SK-N-SH (cell line): Measurements from ENCODE around the gene ADGRG2. TPM values are rescaled to one million over a fixed set of nuclear protein-coding genes. Genes with fewer than 3 reads are reported as not detected.

Source experiments
- CTCF ChIA-PET: fragments of 300-600, 350-600 bp; formaldehyde crosslinking; extraction: SDS; loops from one replicate; lab custom pipeline; 2021; lab: Yijun Ruan, JAX
- POLR2A ChIA-PET: fragments of 350-600 bp; sonication (Branson Sonifier 250); formaldehyde crosslinking; extraction: SDS; loops from one replicate; lab custom pipeline; 2020; ENCODE audit warnings: antibody characterized with exemption, inconsistent platforms; lab: Yijun Ruan, JAX
- DNase-seq: peaks from one replicate; pipeline ENCODE4 v3.0.0; 2012
- H2AFZ ChIP-seq: fragments of 200-600 bp; sonication (generic); 2 replicates; pipeline ENCODE4 v1.8.1; 2016; ENCODE audit warnings: antibody characterized with exemption, mild to moderate bottlenecking, low read depth
- H3F3A ChIP-seq: fragments of 200-600 bp; sonication (generic); replicated peaks from 2 replicates; pipeline ENCODE3; 2016; ENCODE audit warnings: antibody characterized with exemption, mild to moderate bottlenecking; ENCODE audit not compliant: insufficient read depth
- H3K27ac ChIP-seq, 2 experiments: fragments of 200-500 bp in 1 of 2; fragments of 200-600 bp in 1 of 2; sonication (Bioruptor generic) in 1 of 2; sonication (generic), shearing (Covaris generic) in 1 of 2; 2 replicates each; pipeline versions ENCODE4 v1.5.1 to v1.6.1; 2014 to 2016; ENCODE audit warnings: low read depth in 2 of 2, inconsistent platforms in 1 of 2, low read length in 1 of 2, mild to moderate bottlenecking in 1 of 2, mixed read lengths in 1 of 2
- H3K27me3 ChIP-seq: fragments of 200-600 bp; sonication (generic), shearing (Covaris generic); 2 replicates; pipeline ENCODE4 v1.6.1; 2016; ENCODE audit warnings: mixed run types; ENCODE audit not compliant: insufficient read depth
- H3K36me3 ChIP-seq, 2 experiments: fragments of 200-500 bp in 1 of 2; fragments of 200-600 bp in 1 of 2; sonication (Bioruptor generic) in 1 of 2; sonication (generic) in 1 of 2; replicated peaks in 1 of 2; 2 replicates each; pipeline versions ENCODE3 to v1.5.1; 2014 to 2016; ENCODE audit warnings: low read length in 1 of 2, mild to moderate bottlenecking in 1 of 2; ENCODE audit not compliant: insufficient read depth in 2 of 2, control insufficient read depth in 1 of 2
- H3K4me1 ChIP-seq, 2 experiments: fragments of 200-500 bp in 1 of 2; fragments of 200-600 bp in 1 of 2; sonication (Bioruptor generic) in 1 of 2; sonication (generic), shearing (Covaris generic) in 1 of 2; 2 replicates each; pipeline versions ENCODE4 v1.5.1 to v1.6.1; 2014 to 2016; ENCODE audit warnings: low read depth in 1 of 2, low read length in 1 of 2, mixed run types in 1 of 2; ENCODE audit not compliant: insufficient read depth in 2 of 2, control insufficient read depth in 1 of 2
- H3K4me2 ChIP-seq: fragments of 200-600 bp; sonication (generic), shearing (Covaris generic); 2 replicates; pipeline ENCODE4 v1.6.1; 2017; ENCODE audit warnings: mixed run types
- H3K4me3 ChIP-seq, 2 experiments: fragments of 200-500 bp in 1 of 2; fragments of 200-600 bp in 1 of 2; sonication (Bioruptor generic) in 1 of 2; sonication (generic), shearing (Covaris generic) in 1 of 2; 2 replicates each; pipeline versions ENCODE4 v1.5.1 to v1.8.1; 2014 to 2016; ENCODE audit warnings: low read depth in 2 of 2, inconsistent platforms in 1 of 2, low read length in 1 of 2, mild to moderate bottlenecking in 1 of 2, mixed read lengths in 1 of 2, moderate library complexity in 1 of 2
- H3K79me2 ChIP-seq: fragments of 200-600 bp; sonication (generic); 2 replicates; pipeline ENCODE4 v1.8.1; 2017; ENCODE audit warnings: mild to moderate bottlenecking; ENCODE audit not compliant: insufficient read depth
- H3K9ac ChIP-seq: fragments of 200-600 bp; sonication (generic); 2 replicates; pipeline ENCODE4 v1.6.1; 2017; ENCODE audit warnings: mixed run types
- H3K9me2 ChIP-seq: fragments of 200-600 bp; sonication (generic); 2 replicates; pipeline ENCODE4 v1.6.1; 2017; ENCODE audit warnings: mixed run types
- H3K9me3 ChIP-seq: fragments of 200-600 bp; sonication (generic); 2 replicates; pipeline ENCODE4 v1.6.1; 2017; ENCODE audit warnings: mixed run types, mild to moderate bottlenecking, moderate library complexity
- H4K20me1 ChIP-seq: fragments of 200-600 bp; sonication (generic); 2 replicates; pipeline ENCODE4 v1.6.1; 2017; ENCODE audit warnings: mild to moderate bottlenecking, mixed run types; ENCODE audit not compliant: insufficient read depth
- CHD2 ChIP-seq: fragments of 150-350 bp; IDR thresholded peaks from 2 replicates; pipeline ENCODE4 v1.6.1; 2018; ENCODE audit warnings: low read length; ENCODE audit not compliant: partially characterized antibody
- CTCF ChIP-seq: fragments of 200-600 bp; sonication (generic); IDR thresholded peaks from 2 replicates; pipeline ENCODE4 v1.6.1; 2017; ENCODE audit warnings: antibody characterized with exemption, mild to moderate bottlenecking, moderate library complexity
- ELF1 ChIP-seq: IDR thresholded peaks from 2 replicates; pipeline ENCODE4 v1.4.0; 2012
- FOXJ3 ChIP-seq: sonication (generic); formaldehyde crosslinking; IDR thresholded peaks from 2 replicates; pipeline ENCODE4 v1.5.1; 2020; ENCODE audit warnings: mild to moderate bottlenecking, missing genetic modification reagents
- FOXM1 ChIP-seq: IDR thresholded peaks from 2 replicates; pipeline ENCODE4 v1.4.0; 2012; ENCODE audit warnings: low read depth, mild to moderate bottlenecking
- MAX ChIP-seq: IDR thresholded peaks from 2 replicates; pipeline ENCODE4 v1.4.0; 2012; ENCODE audit warnings: low read depth
- MEF2A ChIP-seq: IDR thresholded peaks from 2 replicates; pipeline ENCODE4 v1.4.0; 2012; ENCODE audit warnings: low read depth, borderline replicate concordance
- PBX3 ChIP-seq: IDR thresholded peaks from 2 replicates; pipeline ENCODE4; 2012
- RAD21 ChIP-seq: IDR thresholded peaks from 2 replicates; pipeline ENCODE4 v1.6.1; 2012; ENCODE audit warnings: mild to moderate bottlenecking, low read length
- RCOR1 ChIP-seq: fragments of 150-350 bp; IDR thresholded peaks from 2 replicates; pipeline ENCODE4 v1.6.1; 2017; ENCODE audit warnings: antibody characterized with exemption, low read length
- REST ChIP-seq: IDR thresholded peaks from 2 replicates; pipeline ENCODE4 v1.6.1; 2012; ENCODE audit warnings: mild to moderate bottlenecking, low read depth, low read length, moderate library complexity
- RFX5 ChIP-seq: IDR thresholded peaks from 2 replicates; pipeline ENCODE4 v1.6.1; 2012; ENCODE audit warnings: mild to moderate bottlenecking, improper control_type of control experiment, low read length
- RXRA ChIP-seq: IDR thresholded peaks from 2 replicates; pipeline ENCODE4 v1.4.0; 2012; ENCODE audit warnings: low read depth, mild to moderate bottlenecking, borderline replicate concordance
- TCF12 ChIP-seq: IDR thresholded peaks from 2 replicates; pipeline ENCODE4 v1.4.0; 2012
- WGBS: methylation state at CpG from one replicate; pipeline ENCODE4 v1.1.6; 2017; ENCODE audit warnings: low lambda C conversion rate; 5-methylcytosine and 5-hydroxymethylcytosine counted together
- polyA plus RNA-seq, 3 experiments: library from polyadenylated mRNA; depleted of rRNA; stranded (reverse); fragments of >200 nt; gene quantifications; 2 replicates each; pipeline ENCODE4 v1.2.3, GENCODE V29; 2012

The ADGRG2 gene
- polyA plus RNA-seq, 1 of the 3 experiments (the other 2 are of a cell fraction): 0.08 TPM

DNA sequence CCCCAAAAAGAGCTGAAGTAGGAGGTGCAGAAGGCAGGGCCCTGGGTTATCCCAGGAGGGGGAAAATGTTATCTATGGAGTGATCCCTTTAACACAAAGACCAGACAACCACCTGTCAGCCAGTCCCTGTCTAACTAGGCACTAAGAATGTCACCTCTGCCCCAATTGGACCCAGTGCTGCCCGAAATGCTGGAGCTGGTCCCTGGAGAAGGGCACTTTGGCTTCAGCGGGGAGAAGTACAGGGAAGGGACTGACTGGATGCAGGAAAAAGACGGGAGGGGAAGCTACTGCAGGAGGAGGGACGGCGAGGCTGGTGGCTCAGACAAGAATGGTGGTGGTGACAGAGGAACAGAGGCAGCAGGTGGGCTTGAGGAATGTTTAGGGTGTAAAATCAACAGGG, 155.6 kb downstream of the ADGRG2 start:
- Histone ChIP-seq H2AFZ (no peak overlapping the region), H3K9ac (no peak overlapping the region), H3K4me2 (no peak overlapping the region), H4K20me1 (no peaks in the 10 kb centered on the region), H3K27me3 (peaks cover 6% of the 10 kb centered on the region; the same call in 1 of the 2 replicates), H3K27ac (no peak overlapping the region), H3K4me1 (no peaks in the 10 kb centered on the region; a peak in 1 of 4 replicates), H3K79me2 (no peaks in the 10 kb centered on the region), H3K4me3 (no peak overlapping the region), H3K9me3 (no peaks in the 10 kb centered on the region), H3F3A (peaks cover 1% of the 10 kb centered on the region), H3K9me2 (no peaks in the 10 kb centered on the region), H3K36me3 (no peaks in the 10 kb centered on the region)
- WGBS: 48% methylated on average over 5 of the region's 5 CpGs
- no peak for DNase-seq
- ChIA-PET CTCF (interaction anchor here (1.7 kb wide), 1 partner anchor 556 kb away, joined by 4 read pairs; no protein-coding TSS in a partner anchor), POLR2A (no interaction called here)
- TF ChIP-seq MEF2A (no peak), CHD2 (no peak), FOXJ3 (no peak), RXRA (no peak), RAD21 (no peak), ELF1 (no peak), RCOR1 (no peak), MAX (no peak), CTCF (no peak), FOXM1 (no peak), TCF12 (no peak), PBX3 (no peak), RFX5 (no peak), REST (no peak)
